GM19193 (cell line): Measurements from ENCODE around the gene ALPP.

Experiments
- POLR2A ChIP-seq: IDR thresholded peaks from 4 replicates; pipeline ENCODE4 v1.6.1; 2011; ENCODE audit not compliant: insufficient read depth, insufficient read length; ENCODE audit errors: extremely low read depth

ALPP gene

DNA sequence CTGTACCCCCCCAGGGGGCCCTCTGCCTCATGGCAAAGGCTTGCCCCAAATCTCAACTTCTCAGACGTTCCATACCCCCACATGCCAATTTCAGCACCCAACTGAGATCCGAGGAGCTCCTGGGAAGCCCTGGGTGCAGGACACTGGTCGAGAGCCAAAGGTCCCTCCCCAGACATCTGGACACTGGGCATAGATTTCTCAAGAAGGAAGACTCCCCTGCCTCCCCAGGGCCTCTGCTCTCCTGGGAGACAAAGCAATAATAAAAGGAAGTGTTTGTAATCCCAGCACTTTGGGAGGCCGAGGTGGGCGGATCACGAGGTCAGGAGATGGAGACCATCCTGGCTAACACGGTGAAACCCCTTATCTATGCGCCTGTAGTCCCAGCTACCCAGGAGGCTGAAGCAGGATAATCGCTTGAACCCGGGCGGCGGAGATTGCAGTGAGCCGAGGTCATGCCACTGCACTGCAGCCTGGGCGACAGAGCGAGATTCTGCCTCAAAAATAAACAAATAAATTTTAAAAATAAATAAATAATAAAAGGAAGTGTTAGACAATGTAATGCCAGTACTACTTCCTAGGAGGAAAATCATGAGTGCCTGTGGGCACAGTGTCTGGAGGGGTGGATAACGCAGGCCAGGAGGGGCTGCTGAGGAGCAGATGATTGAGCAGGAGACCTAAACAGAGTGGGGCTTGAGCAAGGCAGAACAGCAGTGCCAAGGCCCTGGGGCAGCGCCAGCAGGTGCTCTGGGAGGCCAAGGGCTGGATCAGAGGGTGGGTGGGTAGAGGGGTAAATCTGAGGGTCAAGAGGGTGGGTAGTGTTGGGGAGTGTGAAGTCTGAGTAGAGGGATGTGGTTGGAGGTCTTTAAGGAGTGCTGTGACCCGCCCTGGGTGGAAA lies 4.0 kb downstream of the ALPP start:
- TF ChIP-seq POLR2A: no peak

DNA sequence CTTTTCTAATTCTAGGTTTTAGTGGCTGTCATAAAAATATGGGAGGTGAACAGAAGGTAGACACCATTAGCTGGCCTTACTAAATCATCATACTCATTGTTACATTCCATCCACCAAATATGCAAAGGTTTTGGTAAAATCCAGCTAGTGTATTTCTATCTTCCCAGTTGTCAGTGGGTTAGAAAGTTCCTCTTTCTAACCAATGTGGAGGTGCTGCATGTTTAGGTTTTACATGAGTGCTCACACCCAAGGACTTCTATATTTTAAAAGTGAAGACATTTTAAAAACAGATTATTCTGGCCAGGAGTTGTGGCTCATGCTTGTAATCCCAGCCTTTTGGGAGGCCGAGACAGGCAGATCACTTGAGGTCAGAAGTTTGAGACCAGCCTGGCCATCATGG lies 5.9 kb downstream of the ALPP start:
- TF ChIP-seq POLR2A: no peak

DNA sequence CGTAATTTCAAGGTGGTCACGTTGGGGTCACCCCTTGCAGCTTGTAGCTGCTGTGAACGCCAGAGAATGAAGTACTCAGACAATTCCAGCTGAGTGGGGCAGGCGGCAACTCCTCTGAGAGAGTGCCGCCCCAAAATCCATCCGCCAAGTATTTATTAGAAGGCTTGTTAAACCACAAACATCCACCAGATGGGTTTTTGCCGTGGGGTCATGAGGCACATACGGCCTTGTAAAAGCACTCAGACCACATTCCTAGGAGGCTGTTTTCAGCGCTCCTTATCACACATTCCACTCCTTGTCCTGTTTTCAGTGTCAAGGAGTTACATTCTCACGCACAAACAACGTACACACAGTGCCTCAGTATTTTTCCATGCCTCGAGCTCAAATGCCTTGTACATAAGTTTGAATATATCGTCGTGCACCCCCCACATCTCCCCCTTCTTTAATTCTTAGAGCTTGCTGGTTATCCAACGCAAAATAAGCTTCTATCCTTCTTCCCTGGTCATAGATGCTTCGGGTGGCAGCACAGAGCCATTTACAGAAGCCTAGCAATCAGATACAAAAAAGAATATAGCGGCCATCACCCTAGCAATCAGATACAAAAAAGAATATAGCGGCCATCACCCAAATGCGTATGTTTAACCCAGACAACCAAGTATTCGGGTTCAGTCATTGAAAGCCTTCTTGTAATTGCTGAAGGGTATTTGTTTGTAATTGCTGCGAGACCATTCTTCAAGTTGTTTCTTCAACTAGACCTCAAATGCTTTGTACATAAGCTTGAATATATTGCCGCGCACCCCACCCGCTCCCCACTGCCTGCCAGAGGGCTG lies 7.3 kb downstream of the ALPP start:
- TF ChIP-seq POLR2A: no peak

DNA sequence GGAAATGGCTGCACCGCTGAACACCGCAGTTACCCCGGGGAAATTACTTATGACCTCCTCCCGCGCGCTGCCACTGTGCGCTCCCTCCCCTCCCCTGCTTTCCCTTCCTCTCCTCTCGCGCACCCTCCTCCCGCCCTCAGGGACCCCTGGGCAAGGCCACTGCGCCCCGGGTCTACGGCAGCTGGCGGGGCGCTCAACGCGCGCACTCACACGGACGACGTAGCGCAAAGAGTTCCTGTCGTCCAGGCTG lies 7.9 kb downstream of the ALPP start:
- TF ChIP-seq POLR2A: no peak

DNA sequence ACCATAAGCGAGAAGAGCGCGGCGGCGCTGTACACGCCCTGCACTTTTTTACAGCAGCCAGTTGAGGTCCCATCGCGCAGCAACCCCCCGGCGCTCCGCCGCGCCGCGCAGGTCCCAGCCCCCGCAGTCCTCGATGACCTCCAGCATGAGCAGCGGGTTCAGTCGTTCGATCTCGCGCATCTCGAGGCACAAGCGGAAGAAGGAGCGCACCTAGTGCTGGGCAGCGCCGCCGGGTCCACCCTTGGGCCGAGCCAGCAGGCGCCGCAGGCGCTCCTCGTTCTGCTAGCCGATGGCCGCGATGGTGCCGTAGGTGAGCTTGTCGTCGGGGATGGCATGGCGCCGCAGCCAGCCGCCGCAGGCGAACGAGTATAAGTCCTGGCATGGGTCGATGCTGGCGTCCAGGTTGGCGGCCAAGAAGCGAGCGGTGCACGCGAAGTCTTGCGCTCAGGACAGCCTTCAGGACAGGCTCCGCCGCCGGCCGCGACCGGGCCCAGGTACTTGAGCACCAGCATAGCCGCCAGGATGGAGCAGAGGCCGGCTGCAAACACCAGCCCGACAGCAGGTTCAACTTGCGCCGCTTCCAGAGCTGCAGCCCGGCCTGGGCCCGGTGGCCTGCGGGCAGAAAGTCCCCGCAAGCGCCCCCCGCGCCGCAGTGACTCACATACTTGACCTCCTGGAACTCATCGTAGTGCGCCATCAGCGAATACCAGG lies 8.3 kb downstream of the ALPP start:
- TF ChIP-seq POLR2A: no peak

DNA sequence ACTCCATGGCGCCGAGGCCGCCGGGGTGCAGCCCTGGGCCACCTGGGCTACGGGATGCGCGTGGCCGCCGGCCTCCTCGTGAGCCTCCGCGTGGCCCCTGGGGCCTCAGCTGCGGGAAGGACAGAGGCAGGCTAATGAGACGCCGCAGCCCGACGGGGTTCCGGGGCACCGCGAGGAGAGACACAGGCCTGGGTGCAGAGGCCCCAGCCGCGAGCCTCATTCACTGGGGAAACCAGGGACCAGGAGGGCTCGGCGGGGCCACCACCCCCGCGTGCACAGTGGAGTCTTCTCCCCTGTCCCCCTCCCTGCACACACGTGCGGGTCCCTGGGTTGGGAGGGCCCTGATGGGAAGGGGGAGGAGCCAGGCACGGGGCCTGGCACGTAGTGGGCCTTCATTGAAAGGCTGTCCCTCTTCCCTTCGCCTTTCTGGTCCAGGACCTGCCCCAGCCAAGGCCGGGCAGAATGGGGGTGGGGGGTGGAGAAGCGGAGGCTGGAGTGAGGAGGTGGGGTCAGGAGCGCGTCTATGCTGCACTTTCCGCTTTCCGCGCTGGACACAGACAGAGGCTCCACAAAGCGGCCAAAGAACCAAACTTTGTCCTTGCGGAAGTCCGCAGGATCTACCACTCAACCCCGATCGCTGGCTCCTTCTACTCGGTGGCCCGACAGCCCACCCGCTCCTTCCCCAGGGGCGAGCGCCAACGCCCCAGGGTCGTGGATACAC lies 9.1 kb downstream of the ALPP start:
- TF ChIP-seq POLR2A: no peak

DNA sequence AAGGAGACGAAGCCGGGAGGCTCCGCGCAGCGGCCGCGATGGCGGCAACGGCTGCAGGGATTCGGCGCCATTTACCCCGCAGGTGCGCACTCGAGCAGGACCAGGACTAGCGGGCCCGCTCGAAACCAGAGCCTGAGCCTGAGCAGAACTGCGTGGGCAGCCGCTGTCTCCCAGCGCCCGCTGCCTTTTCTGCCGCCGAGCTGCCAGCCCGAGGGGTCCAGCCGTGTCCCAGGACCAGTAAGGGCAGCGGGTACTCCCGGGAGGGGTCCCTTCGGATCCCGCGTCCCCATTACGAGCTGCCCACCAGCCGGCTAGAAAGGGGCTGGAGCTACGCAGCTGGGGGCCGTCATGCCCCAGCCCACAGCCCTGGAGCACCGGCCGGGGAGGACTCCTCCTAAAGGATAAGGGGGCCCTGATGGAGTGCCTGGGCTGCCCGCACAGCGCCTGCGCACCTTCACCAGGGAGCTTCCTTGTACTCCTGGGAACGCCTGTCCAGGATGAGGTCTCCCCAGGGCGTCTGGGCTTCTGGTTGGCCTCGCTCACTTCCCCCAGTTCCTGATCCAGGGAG lies 9.9 kb downstream of the ALPP start:
- no peak for TF ChIP-seq POLR2A

DNA sequence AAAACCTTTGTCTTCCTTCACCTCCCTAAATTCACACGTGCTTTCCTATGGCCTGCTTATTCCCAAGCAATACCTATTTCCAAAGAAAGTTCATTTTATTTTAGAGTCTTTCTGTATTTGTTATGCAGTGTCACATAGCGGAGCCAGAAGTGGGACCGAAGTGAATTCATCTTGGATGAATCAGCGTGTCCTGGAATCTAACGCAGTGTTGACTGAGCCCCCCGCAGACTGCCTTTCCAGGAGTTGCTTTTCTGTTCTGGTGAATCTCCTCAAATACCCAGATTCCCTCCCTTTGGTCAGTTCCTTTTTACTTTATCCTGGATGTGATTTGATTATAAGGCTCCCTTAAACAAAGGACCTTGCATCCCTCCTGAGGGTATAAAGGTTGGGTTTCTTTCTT lies 10.8 kb downstream of the ALPP start:
- TF ChIP-seq POLR2A: no peak

DNA sequence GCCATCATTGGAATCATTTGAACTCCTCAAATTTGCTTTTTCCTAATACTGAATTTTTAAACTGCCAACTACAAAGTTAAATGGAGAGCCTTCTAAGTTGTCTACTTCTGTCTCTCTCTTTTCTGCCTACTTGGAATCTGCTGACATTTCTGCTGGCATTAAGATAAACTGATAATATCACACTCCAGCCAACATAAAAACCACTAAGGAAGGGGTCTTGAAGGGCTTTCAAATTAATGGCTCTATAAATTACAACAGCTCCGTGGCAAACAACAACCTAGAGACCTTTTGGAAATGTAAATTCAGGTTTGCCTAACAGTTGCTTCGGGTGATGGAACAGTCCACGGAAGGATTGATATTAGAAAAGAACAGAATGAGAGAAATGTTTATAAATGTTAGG lies 12.1 kb downstream of the ALPP start:
- TF ChIP-seq POLR2A: no peak

DNA sequence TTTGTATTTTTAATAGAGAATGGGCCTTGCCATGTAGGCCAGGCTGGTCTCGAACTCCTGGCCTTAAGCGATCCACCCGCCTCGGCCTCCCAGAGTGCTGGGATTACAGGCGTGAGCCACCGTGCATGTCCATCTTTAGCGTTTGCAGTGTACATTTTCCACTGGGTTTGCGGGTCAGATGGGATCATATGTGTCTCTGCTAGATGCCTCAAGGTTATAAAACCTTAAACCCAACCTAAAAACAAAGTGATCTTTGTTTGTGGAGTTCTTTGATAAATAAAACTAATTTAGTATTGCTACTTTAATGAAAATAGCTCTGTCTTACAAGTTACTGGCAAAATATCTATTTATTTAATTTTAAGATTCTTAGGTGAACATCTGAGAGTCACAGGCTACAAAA lies 15.0 kb downstream of the ALPP start:
- TF ChIP-seq POLR2A: no peak

DNA sequence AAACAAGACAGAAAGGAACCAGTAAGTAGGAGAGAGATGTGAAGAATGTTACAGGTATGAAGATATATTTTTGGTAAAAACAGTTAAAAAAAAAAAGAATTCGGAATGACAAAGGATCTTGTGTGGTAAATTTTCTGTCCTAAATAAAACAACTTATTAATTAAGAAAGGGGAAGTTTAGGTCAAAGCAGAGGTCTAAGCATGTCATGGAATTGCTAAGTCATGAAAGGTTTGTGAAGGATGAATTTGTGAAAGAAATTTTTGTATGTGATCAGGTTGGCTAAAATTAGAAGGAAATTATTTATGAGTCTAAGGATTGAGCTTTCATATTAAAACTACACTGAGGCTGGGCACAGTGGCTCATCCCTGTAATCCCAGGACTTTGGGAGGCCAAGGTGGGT lies 17.0 kb downstream of the ALPP start:
- TF ChIP-seq POLR2A: no peak

DNA sequence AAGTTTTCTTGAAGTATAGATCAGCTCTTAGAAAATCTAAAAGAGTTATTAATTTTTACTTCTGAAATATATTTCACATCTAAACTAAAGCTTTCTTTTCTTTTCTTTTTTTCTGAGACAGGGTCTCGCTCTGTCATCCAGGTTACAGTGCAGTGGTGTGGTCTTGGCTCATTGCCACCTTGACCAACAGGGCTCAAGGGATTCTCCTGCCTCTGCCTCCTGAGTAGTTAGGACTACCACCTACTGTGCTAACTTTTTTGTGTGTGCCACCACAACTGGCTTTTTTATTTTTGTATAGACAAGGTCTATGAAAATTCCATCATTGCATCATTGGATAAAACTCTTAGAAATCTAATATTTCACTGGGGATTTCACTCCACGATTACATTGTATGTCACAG lies 18.1 kb downstream of the ALPP start:
- TF ChIP-seq POLR2A: no peak

DNA sequence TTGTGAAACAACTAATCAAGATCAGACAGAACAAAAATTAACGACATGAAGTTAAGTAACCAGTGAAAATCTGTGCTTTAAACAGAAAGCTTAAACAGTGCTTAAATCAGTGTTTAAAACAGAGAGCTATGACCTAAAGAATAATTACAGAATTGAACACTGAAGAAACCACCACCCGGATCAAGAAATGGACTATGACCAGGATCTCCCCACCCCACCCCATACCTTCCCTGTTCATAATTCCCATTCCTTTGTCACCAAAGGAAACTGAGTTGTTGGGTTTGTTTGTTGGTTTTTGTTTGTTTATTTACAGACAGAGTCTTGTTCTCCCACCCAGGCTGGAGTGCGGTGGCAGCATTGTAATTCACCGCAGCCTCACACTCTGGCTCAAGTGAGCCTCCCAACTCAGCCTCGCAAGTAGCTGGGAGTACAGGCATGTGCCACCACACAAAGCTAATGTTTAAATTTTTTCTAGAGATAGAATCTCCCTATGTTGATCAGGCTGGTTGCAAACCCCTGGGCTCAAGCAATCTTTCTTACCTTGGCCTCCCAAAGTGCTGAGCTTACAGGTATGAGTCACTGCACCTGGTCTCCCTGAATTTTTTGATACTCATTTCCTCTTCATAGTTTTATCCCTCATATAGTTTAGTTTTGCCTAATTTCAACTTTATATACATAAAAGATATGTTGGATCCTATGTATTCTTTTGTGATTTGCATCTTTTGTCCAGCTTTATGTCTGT lies 19.9 kb downstream of the ALPP start:
- no peak for TF ChIP-seq POLR2A
